Heart left ventricle (tissue), 13 donors: ENCODE measurements around the gene IRF2.

ENCODE experiments used
- CTCF ChIP-seq, 12 donors: fragments of 200-600 bp; sonication (generic) in 4 of 12; IDR thresholded peaks; one replicate each; pipeline versions ENCODE4 v1.5.0 to v1.8.0; 2018 to 2022; ENCODE audit warnings: antibody characterized with exemption in 12 of 12, mild to moderate bottlenecking in 5 of 12
- POLR2A ChIP-seq, 2 donors: fragments of 450-650 bp; IDR thresholded peaks; one replicate each; pipeline ENCODE4 v1.6.1; 2017; ENCODE audit warnings: antibody characterized with exemption in 2 of 2, mild to moderate bottlenecking in 2 of 2, moderate library complexity in 2 of 2
- donor health status: ischemic (EF 13 %, LVEDD 7.1; RV severe dilation, severe dysfunction).
- donor health status: DM: no; HTN: yes; CAD: no.
- donor health status: DM: no; HTN: no; CAD: no.
- donor health status: ischemic (EF 25% LVEDD 6.9; RV normal size, moderate dysfunction).
- donor health status: ischemic (EF 25% LVEDD 5.7; RV mildly dilated, moderate dysfunction).
- donor health status: ischemic (EF 35%, LVEDD 5.7; RV mildly dilated, moderate dysfunction).
- donor health status: nonischemic (EF 11% LVEDD 7.7; RV severe dilation, severe dysfunction).
- donor health status: DM: yes; HTN: yes; CAD: no.
- donor health status: PGD.
- donor health status: ischemic (EF 29% LVEDD 5.4; RV normal size, mild dysfunction).
- donor health status: nonischemic (EF 23%, LVEDD 6.1; RV moderate dilation, normal function).

GRCh38 chr4:184424279-184424678 lies 50.1 kb downstream of the IRF2 start:
- TF ChIP-seq CTCF (IDR thresholded peaks at IDR 0.05) (no peak), POLR2A (IDR thresholded peaks at IDR 0.05) (no peak)
